Activated naive CD8-positive, alpha-beta T cell treated with anti-CD3 and anti-CD28 coated beads, Interleukin-2, amount 50 U/mL, for 16 hours (primary cell): ENCODE data around the gene MYLK4.

ENCODE experiments used
- DNase-seq: peaks from one replicate; pipeline ENCODE4 v3.0.0-alpha.2; 2020; ENCODE audit warnings: low read depth, low spot score

MYLK4 gene

GRCh38 chr6:2756687-2757224 is 6.0 kb upstream of the MYLK4 start:
- no peak for DNase-seq

GRCh38 chr6:2756241-2756640 is 5.5 kb upstream of the MYLK4 start:
- DNase-seq, result no peak

- DNase-seq, result no peak
These were observed 4.7 kb upstream of the MYLK4 start for GRCh38 chr6:2755456-2755855.

GRCh38 chr6:2754911-2755310 is 4.2 kb upstream of the MYLK4 start:
- DNase-seq, result no peak

GRCh38 chr6:2754393-2754792 is 3.7 kb upstream of the MYLK4 start:
- DNase-seq, result no peak

- DNase-seq, result no peak
These were observed 3.0 kb upstream of the MYLK4 start for GRCh38 chr6:2753743-2754142.

- DNase-seq, result no peak
These were observed 2.4 kb upstream of the MYLK4 start for GRCh38 chr6:2753110-2753489.

GRCh38 chr6:2752477-2753109 is 1.9 kb upstream of the MYLK4 start:
- no peak for DNase-seq

GRCh38 chr6:2751871-2752270 is 1.1 kb upstream of the MYLK4 start:
- no peak for DNase-seq

- peak; percentile 13 for DNase-seq
These were observed 637 bp downstream of the MYLK4 start for GRCh38 chr6:2749969-2750600.

GRCh38 chr6:2748183-2748582 is 2.5 kb downstream of the MYLK4 start:
- no peak for DNase-seq

- DNase-seq, result no peak
These were observed 4.1 kb downstream of the MYLK4 start for GRCh38 chr6:2746557-2747061.

- no peak for DNase-seq
These were observed 5.5 kb downstream of the MYLK4 start for GRCh38 chr6:2745246-2745645.

GRCh38 chr6:2744778-2745177 is 5.9 kb downstream of the MYLK4 start:
- DNase-seq, result no peak

GRCh38 chr6:2744209-2744771 is 6.4 kb downstream of the MYLK4 start:
- no peak for DNase-seq

- DNase-seq, result no peak
These were observed 7.2 kb downstream of the MYLK4 start for GRCh38 chr6:2743280-2744208.

GRCh38 chr6:2741756-2742155 is 9.0 kb downstream of the MYLK4 start:
- DNase-seq, result no peak

GRCh38 chr6:2740581-2740980 is 10.1 kb downstream of the MYLK4 start:
- no peak for DNase-seq

- no peak for DNase-seq
These were observed 11.4 kb downstream of the MYLK4 start for GRCh38 chr6:2739335-2739734.

GRCh38 chr6:2738373-2738979 is 12.2 kb downstream of the MYLK4 start:
- peak; percentile 4 for DNase-seq

GRCh38 chr6:2737885-2738284 is 12.8 kb downstream of the MYLK4 start:
- no peak for DNase-seq
